Activated CD8-positive, alpha-beta memory T cell treated with anti-CD3 and anti-CD28 coated beads, Interleukin-2, amount 50 U/mL, for 1 hour (primary cell): ENCODE data around the gene C6orf132.
"Not testable (repeated sequence)": the region's sequence is repeated elsewhere in the genome, so short reads cannot be mapped to it uniquely, and the experiment has no call there.

Experiments used
- DNase-seq: peaks from one replicate; pipeline ENCODE4 v3.0.0-alpha.2; 2020; ENCODE audit errors: extremely low read depth

Gene C6orf132, protein sequence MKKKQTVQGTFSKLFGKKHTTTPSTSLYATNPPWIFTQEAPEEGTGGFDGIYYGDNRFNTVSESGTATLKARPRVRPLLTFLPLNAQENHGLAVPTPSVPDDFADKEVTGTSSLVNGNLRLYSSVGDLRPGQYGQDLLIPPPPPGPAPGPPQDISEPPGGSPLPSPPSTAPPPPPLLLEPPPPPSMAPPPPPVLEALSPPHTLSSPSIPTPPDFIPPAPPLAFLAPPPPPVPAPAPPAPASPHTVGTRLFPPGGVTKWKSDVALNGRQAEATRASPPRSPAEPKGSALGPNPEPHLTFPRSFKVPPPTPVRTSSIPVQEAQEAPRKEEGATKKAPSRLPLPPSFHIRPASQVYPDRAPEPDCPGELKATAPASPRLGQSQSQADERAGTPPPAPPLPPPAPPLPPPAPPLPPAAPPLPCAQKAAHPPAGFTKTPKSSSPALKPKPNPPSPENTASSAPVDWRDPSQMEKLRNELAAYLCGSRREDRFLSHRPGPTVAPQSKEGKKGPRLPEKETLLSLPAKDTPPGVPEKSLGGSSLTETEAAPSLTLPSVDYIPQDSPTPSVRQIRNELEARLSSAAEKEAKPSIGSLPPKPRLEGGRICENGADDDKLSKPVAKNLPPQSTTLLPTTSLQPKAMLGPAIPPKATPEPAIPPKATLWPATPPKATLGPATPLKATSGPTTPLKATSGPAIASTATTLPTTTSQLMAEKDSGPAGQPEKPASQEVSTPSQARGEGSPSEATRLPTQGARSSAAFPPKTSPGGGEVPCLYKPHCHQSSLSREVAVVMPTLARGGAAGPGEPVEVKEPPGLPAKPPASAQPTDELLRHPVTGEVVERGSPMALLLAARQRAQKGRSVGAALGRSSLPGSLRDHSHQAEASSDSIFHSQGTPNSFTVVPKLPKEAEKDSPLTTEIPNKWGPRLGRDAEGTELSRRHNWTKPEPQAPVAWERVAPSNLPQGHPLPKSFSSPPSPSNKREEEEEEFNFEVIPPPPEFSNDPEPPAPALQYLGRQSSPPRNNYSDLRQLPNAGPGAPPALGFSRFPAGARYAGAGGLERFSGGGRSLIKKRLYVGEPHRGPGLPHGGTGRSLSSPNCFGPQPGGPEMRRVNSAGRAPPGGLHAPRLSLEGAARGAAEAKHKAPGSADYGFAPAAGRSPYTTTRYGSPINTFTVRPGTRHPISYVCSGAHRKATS

DNA sequence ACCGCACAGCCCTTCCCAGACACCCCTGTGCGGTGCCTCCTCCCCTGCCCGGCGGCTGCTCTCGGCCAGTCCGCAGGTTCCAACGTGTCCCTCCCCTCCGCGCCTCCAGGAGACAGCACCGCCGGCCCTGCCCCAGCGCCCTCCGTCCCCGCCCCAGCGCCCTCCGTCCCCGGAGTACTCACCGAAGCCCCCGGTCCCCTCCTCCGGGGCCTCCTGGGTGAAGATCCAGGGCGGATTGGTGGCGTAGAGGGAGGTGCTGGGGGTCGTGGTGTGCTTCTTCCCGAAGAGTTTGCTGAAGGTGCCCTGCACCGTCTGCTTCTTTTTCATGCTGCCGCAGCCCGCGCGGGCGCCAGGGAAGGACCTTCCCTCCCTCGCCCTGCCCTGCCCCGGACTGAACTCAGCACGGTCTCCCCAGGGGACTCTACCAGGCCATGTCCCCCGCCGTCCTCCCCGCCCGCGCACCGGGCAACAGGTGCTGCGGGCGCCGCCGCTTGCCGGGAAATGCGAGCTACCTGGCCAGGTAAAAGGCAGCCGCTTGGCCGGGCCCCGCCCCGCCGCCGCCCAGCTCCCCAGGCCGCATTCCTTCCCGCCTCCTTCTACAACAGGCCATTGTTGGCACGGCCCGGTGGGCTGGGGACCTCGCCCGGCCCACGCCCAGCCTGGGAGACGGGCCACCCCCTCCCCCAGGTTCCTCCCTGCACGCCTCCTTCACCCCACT lies at the start of gene C6orf132:
Gene C6orf132, minus strand, starts transcription at position 503 of the 718 bp plus-strand sequence. Its CDS starts 176 bp downstream, at position 327.
- no peak for DNase-seq

DNA sequence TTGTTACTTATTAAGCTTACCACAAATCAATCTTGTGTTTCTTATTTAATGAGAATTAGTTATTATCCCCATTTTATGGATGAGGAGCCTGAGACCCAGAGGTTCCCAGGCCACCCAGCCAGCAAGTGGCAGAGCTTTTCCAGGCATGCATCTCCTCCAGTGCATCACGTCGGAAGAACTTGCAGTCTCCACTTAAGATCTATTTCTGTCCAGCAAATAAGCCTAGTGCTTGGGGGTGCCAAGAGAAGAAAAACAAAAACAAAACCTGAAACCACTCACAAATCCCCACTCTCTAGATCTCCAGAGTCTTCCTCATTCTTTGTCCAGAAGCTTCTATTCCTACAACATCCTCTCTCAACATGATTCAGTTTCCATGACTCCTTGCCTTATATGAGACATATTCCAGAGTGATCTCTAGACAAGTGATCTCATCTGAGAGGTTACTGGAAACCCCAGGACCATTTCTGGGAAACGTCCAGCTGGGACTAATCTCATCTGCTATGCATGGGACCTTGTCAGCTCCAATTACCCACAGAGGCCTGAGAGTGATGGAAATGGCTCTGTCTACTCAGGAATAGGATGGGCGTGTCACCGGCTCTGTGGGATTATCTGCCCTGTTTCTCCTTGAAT lies 48.2 kb upstream of the C6orf132 start:
- DNase-seq = no peak

DNA sequence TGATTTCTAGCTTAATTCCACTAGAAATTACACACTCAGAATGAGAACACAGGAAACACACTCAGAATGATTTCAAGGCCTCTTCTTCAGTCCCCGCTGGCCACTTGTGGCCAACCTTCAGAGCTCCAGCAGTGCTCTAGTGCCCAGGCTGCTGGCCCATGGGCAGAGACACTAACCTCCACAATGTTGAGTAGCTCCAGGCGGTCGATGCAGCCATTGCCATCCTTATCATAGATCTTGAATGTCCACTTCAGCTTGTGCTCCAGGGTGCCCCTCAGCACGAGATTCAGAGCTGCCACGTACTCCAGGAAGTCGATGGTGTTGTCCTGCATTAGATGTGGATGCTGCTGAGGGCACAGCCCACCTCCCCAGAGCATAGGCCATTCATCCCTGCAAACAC lies 46.0 kb upstream of the C6orf132 start:
- no peak for DNase-seq

DNA sequence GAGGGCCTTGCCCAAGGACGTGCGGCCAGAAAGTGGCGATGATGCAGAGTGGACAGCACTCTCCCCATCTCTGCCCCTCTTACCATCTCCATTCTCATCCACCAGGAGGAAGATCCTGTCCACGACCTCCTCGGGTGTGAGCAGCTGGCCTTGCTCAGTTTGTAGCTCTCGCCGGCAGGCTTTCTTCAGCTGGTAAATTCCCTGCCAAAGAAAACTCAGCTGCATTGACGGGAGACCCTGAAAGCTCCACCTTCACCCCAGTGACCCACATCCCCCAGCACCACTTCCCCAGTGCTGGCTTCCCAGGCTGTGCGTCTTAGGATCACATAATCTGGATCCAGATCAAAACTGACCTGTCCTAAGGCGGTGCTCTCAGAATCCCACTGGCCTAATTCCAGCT lies 43.2 kb upstream of the C6orf132 start:
- DNase-seq = no peak

DNA sequence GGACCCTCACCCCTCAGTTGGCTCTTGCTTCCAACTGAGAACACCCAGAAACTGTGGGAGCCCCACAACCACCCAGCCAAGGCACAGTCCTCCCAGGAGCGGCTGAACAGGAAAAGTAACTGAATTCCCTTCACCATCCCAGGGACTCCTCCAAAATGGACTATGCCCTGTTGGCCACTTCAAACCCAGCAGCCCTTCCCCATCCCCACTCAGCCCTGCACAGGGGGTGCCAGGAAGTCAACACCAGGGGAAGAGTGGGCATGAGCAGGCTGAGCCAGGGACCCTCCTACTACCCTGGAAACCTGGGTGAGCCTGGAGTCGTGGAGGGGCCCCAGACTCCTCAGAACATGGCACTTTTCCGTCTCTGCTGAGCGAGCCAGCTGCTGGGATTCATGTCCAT lies 42.1 kb upstream of the C6orf132 start:
- no peak for DNase-seq

DNA sequence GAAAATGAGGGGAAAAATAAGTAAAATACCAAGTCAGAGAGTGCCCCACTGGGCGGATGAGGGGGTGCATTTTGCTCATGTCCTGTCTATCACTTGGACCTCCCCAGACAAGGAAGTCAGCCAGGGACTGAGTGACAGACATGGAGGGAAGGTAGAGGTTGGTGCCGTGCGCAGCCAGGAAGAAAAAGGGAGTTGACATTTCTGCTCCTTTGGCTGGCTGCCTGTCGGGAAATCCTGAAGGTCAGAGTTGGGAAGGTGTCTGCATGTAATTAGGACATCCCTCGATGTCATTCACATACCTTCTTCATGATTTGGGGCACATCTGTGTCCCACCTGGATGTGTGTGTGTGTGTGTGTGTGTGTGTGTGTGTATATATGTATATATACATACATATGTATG lies 39.7 kb upstream of the C6orf132 start:
- no peak for DNase-seq

DNA sequence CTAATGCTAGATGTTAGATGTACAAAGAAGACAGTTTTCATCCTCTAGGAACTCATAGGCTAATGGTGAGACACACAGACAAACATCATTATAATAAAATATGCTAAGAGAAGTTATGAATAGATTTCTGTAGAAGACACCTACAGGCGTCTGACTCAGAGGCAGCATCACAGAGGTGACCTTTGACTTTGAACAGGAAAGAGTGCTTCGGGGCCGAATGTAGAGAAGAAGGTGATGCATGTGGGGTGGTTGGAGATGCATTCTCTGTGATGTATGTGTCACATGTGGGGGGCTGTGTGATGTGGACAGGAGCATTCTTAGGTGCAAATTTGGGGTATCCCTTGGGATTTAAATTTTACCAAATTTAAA lies 37.5 kb upstream of the C6orf132 start:
- no peak for DNase-seq

DNA sequence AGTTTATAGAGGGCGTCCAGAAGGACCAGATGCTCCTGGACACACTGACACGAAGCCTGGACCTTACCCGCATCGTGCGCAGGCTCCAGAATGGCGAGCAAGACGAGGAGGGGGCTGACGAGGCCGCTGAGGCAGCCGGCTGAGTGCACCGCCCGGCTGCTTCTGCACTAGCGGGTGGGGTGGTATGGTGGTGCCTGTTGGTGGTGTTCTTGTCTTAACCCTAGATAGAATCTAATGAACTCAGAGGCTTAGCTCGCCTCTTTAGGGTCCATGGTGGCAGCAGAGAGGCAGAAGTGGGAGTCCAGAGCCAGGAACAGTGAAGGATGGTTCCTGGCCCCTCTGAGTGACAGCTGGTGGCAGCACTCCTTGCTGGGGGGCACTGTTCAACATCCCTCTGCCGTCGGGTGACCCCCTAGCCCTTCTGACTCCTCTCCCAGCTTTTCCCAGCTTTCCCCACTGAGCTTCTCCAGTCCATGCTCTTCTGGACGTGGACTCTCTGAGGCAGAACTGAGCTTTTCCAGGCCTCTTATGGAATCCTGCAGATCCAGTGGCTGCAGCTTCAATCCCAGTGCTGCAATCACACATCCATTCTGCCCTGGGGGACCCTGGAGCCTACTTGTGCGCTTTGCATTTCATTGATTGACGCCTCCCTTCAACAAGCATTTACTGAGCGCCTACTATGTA lies 37.0 kb upstream of the C6orf132 start:
- no peak for DNase-seq

DNA sequence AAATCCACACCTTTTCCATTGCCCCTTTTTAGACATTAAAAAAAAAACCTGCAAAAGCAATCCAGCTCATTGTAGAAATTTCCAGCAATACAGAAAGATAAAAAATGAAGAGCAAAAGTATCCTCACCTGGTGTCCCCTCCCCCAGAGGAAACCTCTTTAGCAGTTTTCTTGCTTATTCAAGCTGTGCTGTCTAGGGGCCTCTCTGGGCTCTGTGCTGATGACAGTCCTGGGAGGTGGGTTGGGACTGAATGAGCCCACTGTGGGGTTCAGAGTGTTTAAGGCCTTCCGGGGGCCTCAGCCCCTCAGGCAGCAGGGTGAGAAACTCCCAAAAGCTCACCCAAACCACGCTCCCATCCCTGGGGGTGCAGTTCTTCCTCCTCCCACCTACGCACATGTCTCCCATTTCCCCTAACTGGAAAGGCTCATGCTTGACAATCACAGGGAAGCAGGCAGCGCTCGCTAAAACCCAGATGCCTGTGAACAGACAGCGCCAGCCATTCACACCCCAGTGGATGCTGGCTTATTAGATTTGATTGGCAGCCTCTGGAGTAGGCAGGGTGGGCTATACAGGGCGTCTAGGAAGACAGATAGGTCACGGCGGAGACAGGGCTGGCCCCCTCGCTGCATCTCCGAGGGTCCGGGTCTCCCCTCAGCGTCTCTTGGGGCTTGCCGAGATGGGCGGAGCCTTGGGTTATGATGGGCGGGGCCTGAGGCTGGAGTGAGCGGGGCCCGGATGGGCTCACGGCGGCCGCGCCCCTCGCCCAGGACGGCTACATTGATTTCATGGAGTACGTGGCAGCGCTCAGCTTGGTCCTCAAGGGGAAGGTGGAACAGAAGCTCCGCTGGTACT lies 35.3 kb upstream of the C6orf132 start:
- DNase-seq = no peak

DNA sequence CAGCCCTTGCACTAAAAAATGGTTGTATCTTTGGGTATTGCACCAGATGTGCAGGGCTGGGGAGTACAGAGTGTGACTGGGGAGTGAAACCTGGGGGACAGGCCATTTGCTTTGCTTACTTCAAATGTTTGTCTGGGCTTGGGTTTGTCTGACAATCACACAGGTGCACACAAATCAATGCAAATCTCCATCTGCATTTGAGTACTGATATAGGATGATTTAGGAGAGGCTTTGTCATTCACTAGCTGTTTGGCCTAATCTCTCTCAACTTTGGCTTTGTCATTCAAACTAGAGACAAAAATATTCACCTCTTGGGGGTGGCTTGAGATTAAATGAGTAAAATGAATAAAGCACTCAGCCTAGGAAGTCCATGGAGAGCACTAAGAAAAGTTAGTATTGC lies 34.6 kb upstream of the C6orf132 start:
- no peak for DNase-seq

DNA sequence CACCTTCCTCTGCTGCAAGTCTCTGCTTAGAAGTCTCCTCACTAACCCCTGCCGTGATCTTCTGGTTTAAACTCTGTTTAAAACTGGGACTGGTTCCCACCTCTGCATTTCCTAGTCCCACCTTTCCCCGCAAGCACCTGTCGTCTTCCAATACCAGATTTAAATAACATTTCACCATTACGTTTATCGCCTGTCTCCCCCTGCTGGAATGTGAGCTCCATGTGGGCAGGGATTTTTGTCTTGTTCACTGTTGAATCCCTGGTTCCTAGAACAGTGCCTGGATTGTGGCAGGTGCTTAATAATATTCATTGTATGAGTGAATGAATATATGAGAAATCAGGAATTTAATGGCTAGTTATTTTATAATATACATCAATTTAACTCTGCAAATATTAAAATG lies 33.4 kb upstream of the C6orf132 start:
- no peak for DNase-seq

DNA sequence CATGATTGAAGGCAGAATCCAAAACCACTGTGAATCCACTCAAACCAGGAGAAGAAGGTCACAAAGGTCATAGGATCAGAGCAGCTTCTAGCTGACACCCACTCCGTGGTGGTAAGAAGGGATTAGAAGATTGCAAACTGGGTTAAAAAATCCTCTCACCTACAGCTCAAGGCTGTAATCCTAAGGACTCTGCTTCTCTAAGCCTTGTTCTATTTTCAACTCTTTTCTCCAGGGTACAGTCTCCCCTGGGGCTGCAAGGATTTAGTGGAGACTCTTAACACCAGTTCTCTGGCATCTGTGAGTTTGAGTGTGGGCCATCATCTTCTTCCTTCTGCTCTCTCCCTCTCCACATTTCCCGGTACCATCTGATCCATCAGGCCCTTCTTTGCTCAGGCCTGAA lies 30.7 kb upstream of the C6orf132 start, which contains the start of gene GUCA1A:
Gene GUCA1A, plus strand, starts transcription at position 264 of the 400 bp plus-strand sequence. CDS start 250 bp downstream, outside the sequence.
- DNase-seq = no peak

DNA sequence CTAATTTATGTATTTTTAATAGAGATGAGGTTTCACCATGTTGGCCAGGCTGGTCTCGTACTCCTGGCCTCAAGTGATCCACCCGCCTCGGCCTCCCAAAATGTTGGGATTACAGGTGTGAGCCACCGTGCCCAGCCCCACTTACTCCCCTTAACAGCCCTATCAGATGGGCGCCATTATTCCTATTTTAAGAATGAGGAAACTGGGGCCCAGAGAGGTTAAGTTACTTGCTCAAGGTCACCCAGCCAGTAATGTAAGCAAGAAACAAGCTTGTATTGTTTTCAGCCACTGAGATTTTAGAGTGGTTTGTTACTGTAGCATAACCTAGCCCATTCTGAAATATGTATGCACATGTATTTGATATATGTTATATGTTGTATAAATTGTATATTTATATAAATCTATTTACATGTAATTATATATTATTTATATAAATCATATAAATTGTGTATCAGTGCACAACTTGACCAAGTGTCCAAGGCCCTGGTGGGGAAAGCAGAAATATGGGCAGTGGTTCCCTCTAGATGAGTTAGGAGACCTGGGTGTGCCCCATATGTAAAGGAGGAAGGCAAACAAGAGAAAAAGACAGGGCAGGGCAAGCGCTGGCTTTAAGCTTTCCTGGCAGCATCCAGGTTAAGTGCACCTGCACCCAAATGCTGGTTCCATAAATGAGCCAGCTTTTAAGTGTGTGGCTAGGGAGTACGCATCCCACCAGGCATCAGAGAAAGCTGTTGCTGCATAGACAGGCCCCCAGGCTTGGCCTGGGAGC lies 29.6 kb upstream of the C6orf132 start:
- no peak for DNase-seq

DNA sequence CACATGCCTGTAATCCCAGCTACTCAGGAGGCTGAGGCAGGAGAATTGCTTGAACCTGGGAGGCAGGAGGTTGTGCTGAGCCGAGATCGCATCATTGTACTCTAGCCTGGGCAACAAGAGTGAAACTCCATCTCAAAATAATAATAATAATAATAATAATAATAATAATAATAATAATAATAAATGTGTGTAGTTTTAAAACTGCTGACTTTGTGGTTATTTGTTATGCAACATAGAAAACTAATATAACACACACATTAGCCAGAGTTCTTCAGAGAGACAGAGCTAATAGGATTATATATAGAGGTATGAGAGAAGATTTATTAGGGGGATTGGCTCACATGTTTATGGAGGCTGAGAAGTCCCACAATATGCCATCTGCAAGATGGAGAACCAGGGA lies 27.4 kb upstream of the C6orf132 start:
- DNase-seq = not testable (repeated sequence)

DNA sequence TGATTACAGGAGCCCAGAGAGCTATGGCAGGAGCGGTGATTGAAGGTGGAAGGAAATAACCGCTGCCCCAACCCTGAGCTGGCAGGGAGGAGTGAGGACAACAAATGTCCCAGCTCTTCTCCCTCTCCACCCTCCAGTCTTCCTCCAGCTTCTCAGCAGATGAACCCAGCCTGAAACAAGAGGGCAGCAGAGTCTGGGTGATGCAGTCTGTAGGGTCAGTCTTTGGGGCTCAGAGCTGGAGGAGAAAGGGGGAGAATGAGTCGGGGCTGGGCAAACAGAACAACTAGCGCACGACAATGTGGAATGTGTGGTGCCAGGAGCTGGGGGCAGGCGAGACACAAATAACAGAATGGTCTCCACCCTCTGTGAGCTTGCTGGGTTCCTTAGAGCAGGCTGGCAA lies 26.2 kb upstream of the C6orf132 start:
- no peak for DNase-seq

DNA sequence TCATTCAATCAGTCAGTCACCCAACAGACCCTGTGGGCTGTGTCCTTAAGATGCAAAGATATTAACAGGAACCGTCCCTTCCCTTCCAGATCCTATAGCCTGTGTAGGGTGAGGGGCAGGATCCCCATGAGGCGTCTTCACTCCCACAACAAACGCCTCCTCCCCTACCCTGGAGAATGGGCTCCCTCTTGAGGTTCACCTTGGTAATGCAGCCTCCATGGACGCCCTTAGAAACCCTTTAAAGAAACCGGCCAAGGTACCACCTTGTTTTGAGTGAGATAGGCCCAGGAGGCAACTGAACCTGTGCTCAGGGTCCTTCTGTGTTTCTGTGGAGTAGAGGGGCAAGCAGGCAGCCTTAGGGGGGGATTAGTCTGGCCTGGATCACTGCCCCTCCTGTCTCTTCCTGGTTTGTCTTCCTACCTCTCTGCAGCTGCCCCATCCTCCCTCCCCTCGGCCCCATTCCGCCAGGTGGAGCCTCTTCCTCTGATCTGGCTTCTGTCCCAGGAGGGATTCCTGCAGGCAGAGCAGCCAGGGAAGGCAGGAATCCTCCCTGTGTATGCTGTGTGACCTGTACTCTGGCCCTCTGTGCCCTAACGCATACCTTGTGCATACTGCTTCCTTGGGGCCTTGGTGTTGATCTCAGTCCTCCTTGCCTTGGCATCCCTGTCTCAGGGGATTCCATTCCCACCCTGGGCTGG lies 24.2 kb upstream of the C6orf132 start:
- peak; percentile 24 for DNase-seq

DNA sequence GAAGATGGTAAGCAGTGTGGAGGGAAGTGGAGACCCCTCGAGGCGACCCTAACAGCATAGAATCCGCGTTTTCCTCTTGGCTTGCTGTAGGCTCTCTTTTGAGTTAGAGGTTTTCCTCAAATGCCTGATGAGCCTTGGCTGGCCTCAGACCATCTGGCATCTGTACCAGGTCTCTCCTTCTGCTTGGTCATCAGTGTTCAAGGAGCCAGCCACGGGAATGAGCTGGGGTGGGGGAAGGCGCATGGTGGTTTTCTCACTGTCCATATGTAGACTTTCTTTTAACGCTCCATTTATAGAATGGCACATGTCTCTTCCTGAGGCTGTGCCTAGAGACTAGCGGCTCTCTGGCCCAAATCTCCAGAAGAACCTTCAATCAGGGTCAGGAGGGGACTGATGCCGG lies 22.6 kb upstream of the C6orf132 start:
- DNase-seq = no peak

DNA sequence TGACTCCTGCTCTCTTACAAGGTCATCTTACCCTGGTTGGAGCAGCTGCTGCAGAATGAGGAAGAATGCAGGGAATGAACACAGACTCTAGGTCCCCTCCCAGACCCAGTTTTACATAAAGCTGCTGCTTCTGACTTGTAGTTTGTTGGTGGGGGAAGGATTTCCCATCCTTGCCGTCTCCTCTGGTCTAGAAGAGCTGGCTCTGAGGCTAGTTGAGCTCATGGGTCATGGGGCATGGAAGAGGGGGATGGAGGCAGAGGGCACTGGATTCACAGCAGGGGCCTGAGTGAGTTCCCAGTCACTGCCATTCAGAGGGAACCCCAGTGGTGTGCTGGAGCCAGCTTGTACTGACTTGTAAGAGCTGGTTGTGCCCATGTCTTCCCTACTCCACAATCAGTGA lies 21.6 kb upstream of the C6orf132 start:
- DNase-seq = no peak
